ENCODE measurements around the gene AGRN. TPM values are rescaled to one million over a fixed set of nuclear protein-coding genes. Genes with fewer than 3 reads are reported as not detected.

Gene AGRN
- total RNA-seq, 1 donor from 2014 or later: 4.2 TPM

DNA sequence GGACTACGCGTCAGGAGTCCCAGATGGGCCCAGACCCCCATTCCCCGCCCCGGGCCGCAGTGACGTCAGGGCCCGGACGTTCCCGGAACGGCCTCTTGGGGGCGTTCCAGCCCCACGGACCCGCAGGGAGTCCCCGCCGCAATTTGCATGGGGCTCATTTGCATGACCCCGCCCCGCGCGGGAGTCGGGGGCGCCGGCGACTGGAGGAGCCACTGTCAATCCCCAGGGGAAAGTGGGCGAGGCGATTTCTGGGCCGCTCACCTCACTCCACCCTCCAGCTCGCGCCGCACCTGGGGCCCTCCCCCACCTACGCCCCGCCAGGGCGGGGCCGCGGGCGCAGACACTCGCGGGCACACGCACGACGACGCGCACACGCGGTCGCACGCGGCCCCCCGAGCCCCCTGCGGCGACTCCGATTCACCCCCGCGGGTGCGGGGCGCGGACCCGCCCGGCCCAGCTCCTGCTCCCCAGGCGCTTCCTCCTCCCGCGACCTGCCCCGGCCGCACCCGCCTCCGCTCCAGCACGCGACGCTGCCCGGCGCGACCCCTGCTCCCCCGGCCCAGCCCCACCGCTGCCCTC, 13.2 kb downstream of the AGRN start:
- intact Hi-C loops (cut with micrococcal nuclease): loop anchor here (1.0 to 10.0 kb wide), 4 partner anchors 14 to 272 kb away; partner anchors contain the start of genes ACAP3, PERM1 and PUSL1

- intact Hi-C loops (cut with micrococcal nuclease): loop anchor here (1.0 to 10.0 kb wide), 4 partner anchors 15 to 271 kb away; partner anchors contain the start of genes ACAP3, PERM1 and PUSL1
Observed at GRCh38 chr1:1033731-1034438, 14.0 kb downstream of the AGRN start.

DNA sequence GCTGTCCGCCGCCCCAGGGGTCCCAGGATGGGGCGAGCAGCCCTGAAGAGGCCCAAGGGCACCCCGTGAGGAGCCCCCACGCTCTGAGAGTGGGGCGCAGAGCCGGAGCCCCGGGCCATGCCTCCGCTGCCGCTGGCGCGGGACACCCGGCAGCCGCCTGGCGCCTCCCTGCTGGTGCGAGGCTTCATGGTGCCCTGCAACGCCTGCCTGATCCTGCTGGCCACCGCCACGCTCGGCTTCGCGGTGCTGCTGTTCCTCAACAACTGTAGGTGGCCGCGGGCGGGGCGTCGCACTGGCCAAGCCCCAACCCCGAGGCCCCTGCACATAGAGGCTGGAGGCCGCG, 14.5 kb downstream of the AGRN start:
- intact Hi-C loops (cut with micrococcal nuclease): loop anchor here (10.0 kb wide), 2 partner anchors 50 to 270 kb away; partner anchors contain the start of genes ACAP3, PERM1 and PUSL1

DNA sequence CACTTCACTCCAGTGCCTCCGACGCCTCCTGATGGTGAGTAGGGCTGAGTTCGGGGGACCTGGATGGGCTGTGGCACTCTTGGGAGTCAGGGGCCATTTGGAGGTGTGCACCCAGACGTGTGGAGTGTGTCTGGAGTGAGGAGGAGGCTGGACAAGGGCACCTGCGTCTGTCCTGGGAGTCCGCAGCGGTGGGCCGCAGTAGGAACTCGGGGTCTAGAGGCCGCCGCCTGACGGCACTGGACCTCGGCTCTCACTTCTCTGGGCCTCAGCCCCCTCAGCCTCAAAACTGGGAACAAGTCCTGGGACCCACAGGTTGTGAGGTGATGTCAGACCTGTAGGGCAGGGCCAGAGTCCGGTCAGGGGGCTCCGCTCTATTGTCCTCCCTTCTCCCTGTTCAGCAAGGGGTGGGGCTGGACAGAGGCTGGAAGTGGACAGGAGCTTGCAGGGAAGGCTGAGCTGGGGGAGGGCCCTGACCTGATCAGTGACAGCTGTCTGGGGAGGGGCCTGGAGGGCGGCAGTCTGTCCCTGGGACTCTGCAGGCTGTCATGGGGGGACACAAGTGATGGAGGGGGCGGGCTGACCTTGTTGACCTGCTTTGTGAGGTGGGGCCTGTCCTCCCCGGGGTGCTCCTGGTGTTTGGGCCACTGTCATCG, 15.5 kb downstream of the AGRN start:
- intact Hi-C loops (cut with micrococcal nuclease): loop anchor here (10.0 kb wide), 2 partner anchors 51 to 269 kb away; partner anchors contain the start of genes ACAP3, PERM1 and PUSL1

DNA sequence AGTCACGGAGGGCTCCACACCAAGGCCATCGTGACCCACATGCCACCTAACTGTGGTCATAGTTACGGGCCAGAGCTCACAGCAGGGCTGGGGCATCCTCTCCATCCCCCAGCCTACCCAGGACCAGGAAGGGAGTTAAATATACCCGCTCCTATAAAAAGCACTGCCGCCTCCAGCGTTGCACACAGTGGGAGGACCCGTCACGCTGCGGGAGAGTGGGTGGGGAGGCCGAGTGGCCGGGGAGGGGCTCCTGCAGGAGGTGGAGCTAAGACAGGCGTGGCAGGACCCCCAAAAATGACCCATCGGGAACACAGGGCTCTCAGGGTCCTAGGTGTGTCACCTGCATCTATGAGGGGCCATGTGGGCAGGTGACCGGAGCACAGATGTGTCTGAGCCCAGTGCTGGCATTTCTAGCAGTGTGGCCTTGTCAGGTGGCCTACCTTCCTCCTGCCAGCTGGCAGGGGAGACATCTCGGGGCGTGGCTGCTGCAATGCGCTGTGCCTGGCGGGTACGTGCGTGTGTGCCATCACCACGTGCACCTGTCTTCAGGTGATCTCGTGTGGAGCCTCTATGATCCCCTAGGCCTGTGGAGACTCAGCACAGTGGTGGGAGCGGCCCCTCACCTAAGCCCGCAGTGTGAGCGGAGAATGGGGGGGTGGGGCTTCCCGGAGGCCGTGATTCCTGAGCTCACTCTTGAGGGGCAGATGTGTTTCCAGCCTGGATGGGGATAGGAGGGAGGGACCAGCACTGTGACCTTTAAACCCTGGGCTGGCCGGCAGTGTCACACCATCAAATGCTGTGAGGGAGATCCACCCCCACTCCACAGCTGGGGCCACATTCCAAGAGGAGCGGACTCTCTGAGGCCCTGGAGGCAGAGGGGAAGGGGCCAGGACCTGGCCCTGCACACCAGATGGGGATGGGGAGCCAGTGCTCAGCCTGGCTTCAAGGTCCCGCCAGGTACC, 17.7 kb downstream of the AGRN start:
- intact Hi-C loops (cut with micrococcal nuclease): loop anchor here (10.0 kb wide), 2 partner anchors 53 to 267 kb away; partner anchors contain the start of genes ACAP3, PERM1 and PUSL1

DNA sequence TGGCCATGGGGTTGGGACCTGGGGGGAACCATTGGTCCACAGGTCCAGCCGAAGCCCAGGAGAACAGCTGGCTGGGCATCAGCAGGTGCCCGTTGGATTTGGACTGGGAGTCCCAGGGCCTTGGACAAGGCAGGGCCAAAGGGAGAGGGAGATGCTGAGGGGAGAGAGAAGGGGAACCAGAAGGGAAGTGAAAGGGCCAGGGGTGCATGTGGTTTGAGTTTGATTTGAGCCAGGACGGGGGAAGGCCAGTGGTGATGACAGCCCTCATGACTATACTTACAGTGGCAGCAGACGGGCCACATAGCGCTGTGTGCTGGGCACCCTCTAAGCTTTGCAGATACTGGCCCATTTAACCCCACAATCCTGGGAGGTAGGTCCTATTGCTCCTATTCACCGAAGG, 18.8 kb downstream of the AGRN start:
- intact Hi-C loops (cut with micrococcal nuclease): loop anchor here (10.0 kb wide), 2 partner anchors 54 to 266 kb away; partner anchors contain the start of genes ACAP3, PERM1 and PUSL1

- intact Hi-C loops (cut with micrococcal nuclease): loop anchor here (10.0 kb wide), 2 partner anchors 55 to 265 kb away; partner anchors contain the start of genes ACAP3, PERM1 and PUSL1
Observed at GRCh38 chr1:1039145-1039910, 19.4 kb downstream of the AGRN start.

DNA sequence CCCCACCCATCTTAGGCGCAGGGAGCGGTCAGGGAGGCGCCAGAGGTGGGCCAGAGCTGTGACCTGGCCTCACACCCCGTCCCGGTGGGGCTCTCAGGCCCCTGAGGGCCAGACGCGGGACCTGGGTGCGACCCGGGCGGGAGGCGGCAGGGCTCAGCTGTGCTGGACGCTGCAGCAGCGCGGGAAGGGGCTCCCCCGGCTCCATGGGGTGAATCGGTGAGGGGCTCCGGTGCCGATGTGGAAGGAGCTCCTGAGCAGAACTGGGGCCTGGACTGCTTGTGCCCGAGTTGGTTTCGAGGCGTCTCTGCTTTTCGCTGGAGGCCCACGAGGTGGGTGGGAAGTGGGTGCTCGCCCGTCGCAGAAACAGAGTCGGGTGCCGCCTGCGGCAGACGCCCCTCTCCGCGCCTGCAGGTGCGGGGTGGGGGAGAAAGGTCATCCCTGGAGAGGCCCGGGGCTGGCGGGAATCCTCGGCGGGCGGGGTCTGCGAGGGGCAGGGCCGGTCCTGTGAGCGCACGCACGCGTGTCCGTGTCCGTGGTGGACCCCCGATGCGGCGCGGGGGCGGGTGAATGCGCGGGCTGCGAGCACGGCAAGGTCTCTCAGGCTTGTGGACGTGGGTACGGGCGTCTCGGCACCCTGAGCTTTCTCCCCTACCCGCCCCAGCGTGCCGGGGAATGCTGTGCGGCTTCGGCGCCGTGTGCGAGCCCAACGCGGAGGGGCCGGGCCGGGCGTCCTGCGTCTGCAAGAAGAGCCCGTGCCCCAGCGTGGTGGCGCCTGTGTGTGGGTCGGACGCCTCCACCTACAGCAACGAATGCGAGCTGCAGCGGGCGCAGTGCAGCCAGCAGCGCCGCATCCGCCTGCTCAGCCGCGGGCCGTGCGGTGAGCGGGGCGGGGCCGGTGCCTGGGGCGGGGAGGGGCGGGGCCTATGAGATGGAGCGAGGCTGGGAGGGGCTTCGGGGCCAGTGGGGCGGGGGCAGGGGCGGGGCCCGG, 20.4 kb downstream of the AGRN start:
- intact Hi-C loops (cut with micrococcal nuclease): loop anchor here (1.0 to 5.0 kb wide), 2 partner anchors 19 to 1092 kb away; no protein-coding TSS in a partner anchor

- intact Hi-C loops (cut with micrococcal nuclease): loop anchor here (5.0 kb wide), 1 partner anchor 1091 kb away; no protein-coding TSS in a partner anchor
Observed at GRCh38 chr1:1041092-1041523, 21.2 kb downstream of the AGRN start.

GRCh38 chr1:1041873-1042272, 22.0 kb downstream of the AGRN start:
- intact Hi-C loops (cut with micrococcal nuclease): loop anchor here (5.0 kb wide), 1 partner anchor 1090 kb away; no protein-coding TSS in a partner anchor

DNA sequence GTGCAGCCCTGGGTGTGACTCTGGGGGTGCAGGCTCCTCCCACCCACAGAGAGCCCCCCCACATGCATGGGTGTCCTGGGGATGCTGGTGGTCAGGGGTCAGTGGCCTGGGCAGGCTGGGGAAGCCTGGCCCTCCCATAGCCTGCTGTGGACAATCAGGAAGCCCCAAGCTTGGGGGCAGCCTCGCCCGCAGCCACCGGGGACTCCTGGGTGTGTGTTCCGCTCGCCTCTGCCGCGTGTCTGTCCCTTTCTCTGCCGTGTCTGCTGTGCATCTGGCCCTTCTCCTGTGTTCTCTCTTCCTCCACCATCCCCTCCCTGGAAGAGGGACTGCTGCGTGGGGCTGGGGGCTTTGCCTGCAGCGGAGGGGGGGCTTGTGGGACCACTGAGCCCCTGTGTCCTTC, 22.9 kb downstream of the AGRN start:
- intact Hi-C loops (cut with micrococcal nuclease): loop anchor here (5.0 kb wide), 1 partner anchor 1089 kb away; no protein-coding TSS in a partner anchor

DNA sequence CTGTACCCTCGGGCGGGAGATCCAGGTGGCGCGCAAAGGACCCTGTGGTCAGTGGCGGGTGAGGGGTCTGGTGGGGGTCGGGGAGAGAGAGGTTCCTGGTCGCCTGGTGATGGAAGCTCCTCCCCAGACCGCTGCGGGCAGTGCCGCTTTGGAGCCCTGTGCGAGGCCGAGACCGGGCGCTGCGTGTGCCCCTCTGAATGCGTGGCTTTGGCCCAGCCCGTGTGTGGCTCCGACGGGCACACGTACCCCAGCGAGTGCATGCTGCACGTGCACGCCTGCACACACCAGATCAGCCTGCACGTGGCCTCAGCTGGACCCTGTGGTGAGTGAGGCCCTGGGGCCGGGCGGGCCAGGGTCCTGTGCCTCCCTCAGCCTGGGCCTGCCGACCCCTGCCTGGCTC, 23.5 kb downstream of the AGRN start:
- intact Hi-C loops (cut with micrococcal nuclease): loop anchor here (5.0 kb wide), 1 partner anchor 1089 kb away; no protein-coding TSS in a partner anchor

- intact Hi-C loops (cut with micrococcal nuclease): loop anchor here (5.0 kb wide), 1 partner anchor 1088 kb away; no protein-coding TSS in a partner anchor
Observed at GRCh38 chr1:1043921-1044320, 24.0 kb downstream of the AGRN start.

- intact Hi-C loops (cut with micrococcal nuclease): loop anchor here (5.0 kb wide), 1 partner anchor 1088 kb away; no protein-coding TSS in a partner anchor
Observed at GRCh38 chr1:1044455-1045078, 24.6 kb downstream of the AGRN start.

DNA sequence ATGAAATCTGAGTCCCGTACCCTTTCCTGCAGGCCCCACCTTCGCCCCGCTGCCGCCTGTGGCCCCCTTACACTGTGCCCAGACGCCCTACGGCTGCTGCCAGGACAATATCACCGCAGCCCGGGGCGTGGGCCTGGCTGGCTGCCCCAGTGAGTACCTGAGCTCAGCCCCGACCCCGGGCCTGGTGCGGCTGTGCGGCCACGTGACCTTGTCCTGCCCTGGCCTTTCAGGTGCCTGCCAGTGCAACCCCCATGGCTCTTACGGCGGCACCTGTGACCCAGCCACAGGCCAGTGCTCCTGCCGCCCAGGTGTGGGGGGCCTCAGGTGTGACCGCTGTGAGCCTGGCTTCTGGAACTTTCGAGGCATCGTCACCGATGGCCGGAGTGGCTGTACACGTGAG, 25.2 kb downstream of the AGRN start:
- intact Hi-C loops (cut with micrococcal nuclease): no loop called here

DNA sequence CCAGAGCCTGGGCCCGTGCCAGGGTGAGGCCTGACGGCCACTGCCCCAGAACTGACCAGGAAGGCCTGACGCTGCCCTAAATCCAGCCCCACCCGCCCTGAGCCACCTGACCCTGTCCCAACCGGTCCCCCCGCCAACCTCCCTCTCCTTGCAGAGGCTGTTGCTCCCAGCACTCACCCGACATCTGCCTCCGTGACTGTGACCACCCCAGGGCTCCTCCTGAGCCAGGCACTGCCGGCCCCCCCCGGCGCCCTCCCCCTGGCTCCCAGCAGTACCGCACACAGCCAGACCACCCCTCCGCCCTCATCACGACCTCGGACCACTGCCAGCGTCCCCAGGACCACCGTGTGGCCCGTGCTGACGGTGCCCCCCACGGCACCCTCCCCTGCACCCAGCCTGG, 26.3 kb downstream of the AGRN start:
- intact Hi-C loops (cut with micrococcal nuclease): no loop called here

DNA sequence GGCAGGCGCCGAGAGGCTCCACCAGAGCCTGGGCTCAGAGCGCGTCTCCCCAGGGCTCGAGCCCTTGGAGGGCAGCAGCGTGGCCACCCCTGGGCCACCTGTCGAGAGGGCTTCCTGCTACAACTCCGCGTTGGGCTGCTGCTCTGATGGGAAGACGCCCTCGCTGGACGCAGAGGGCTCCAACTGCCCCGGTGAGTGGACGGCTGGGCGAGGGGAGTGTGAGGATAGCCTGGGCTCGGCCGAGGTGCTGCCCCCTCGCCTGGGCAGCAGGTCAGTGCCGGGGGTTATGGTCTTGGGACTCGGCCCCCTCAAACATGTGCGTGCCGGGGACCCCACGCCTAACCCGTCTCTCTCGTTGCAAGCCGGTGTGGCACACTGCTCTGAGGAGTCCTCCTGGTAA, 26.8 kb downstream of the AGRN start:
- intact Hi-C loops (cut with micrococcal nuclease): no loop called here

- intact Hi-C loops (cut with micrococcal nuclease): no loop called here
Observed at GRCh38 chr1:1047407-1047806, 27.5 kb downstream of the AGRN start.
